HG03060 (cell line): Measurements from ENCODE around the gene METRN.
"Not testable (repeated sequence)": the region's sequence is repeated elsewhere in the genome, so short reads cannot be mapped to it uniquely, and the experiment has no call there.

Experiments used
- ATAC-seq: cut with Tn5 transposase; IDR thresholded peaks from one replicate; pipeline ENCODE4 v1.9.1; 2021; ENCODE audit warnings: low read depth, moderate number of reproducible peaks; ENCODE audit not compliant: unreplicated experiment

The METRN gene

GRCh38 chr16:751152-752006, 36.5 kb downstream of the METRN start:
- no peak for ATAC-seq

- no peak for ATAC-seq
Measured at GRCh38 chr16:752007-752312, 37.0 kb downstream of the METRN start.

GRCh38 chr16:754121-754607, 39.2 kb downstream of the METRN start:
- not testable (repeated sequence) for ATAC-seq

- ATAC-seq: no peak
Measured at GRCh38 chr16:754656-755055, 39.7 kb downstream of the METRN start.

- ATAC-seq: no peak
Measured at GRCh38 chr16:756428-756827, 41.5 kb downstream of the METRN start.

- ATAC-seq: no peak
Measured at GRCh38 chr16:759110-759910, 44.4 kb downstream of the METRN start.

GRCh38 chr16:760065-760464, 45.1 kb downstream of the METRN start:
- no peak for ATAC-seq

GRCh38 chr16:760545-761343, 45.8 kb downstream of the METRN start, which contains the start of gene MSLN:
Gene MSLN (plus strand): TSS chr16:760734. CDS start chr16:762681, 1,947 bp downstream.
- no peak for ATAC-seq

GRCh38 chr16:761625-762513, 47.0 kb downstream of the METRN start:
- no peak for ATAC-seq

- ATAC-seq: no peak
Measured at GRCh38 chr16:762595-763268, 47.8 kb downstream of the METRN start.

- ATAC-seq: no peak
Measured at GRCh38 chr16:763369-764183, 48.7 kb downstream of the METRN start.

GRCh38 chr16:764184-764750, 49.3 kb downstream of the METRN start:
- ATAC-seq: no peak

GRCh38 chr16:764848-765487, 50.0 kb downstream of the METRN start:
- ATAC-seq: no peak

GRCh38 chr16:765488-765865, 50.6 kb downstream of the METRN start:
- ATAC-seq: no peak

- ATAC-seq: no peak
Measured at GRCh38 chr16:766008-766819, 51.3 kb downstream of the METRN start.

- ATAC-seq: no peak
Measured at GRCh38 chr16:766820-767640, 52.1 kb downstream of the METRN start.
